ENCODE results near the gene AZIN2. TPM values are rescaled to one million over a fixed set of nuclear protein-coding genes. Genes with fewer than 3 reads are reported as not detected.

Gene AZIN2
- total and polyA plus RNA-seq, 2 of the 13 experiments (the other 11 are each of a cell fraction or from before 2014, with no cell fraction given): 1.7 to 3.5 TPM

DNA sequence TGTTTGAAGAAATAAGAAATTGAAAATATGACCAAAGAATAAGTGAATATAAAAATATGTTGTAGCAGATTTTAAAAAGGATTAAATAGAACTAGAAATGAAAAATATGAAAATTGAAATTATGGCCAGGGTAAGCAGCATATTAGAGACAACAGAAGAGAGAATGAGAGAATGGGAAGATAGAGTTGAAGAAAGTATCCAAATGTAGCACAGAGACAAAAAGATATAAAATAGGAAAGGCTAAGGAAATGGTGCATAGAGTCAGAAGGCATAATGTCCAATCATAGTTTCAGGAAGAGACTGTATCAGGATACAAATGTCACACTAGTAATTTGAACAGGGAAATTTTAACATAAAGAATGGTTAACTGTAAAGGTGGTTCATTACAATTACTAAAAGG, 29.5 kb downstream of the AZIN2 start (continued):
- TF ChIP-seq, protein P1, sequence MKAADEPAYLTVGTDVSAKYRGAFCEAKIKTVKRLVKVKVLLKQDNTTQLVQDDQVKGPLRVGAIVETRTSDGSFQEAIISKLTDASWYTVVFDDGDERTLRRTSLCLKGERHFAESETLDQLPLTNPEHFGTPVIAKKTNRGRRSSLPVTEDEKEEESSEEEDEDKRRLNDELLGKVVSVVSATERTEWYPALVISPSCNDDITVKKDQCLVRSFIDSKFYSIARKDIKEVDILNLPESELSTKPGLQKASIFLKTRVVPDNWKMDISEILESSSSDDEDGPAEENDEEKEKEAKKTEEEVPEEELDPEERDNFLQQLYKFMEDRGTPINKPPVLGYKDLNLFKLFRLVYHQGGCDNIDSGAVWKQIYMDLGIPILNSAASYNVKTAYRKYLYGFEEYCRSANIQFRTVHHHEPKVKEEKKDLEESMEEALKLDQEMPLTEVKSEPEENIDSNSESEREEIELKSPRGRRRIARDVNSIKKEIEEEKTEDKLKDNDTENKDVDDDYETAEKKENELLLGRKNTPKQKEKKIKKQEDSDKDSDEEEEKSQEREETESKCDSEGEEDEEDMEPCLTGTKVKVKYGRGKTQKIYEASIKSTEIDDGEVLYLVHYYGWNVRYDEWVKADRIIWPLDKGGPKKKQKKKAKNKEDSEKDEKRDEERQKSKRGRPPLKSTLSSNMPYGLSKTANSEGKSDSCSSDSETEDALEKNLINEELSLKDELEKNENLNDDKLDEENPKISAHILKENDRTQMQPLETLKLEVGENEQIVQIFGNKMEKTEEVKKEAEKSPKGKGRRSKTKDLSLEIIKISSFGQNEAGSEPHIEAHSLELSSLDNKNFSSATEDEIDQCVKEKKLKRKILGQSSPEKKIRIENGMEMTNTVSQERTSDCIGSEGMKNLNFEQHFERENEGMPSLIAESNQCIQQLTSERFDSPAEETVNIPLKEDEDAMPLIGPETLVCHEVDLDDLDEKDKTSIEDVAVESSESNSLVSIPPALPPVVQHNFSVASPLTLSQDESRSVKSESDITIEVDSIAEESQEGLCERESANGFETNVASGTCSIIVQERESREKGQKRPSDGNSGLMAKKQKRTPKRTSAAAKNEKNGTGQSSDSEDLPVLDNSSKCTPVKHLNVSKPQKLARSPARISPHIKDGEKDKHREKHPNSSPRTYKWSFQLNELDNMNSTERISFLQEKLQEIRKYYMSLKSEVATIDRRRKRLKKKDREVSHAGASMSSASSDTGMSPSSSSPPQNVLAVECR (CRISPR knock-in tag; IDR thresholded peaks at IDR 0.05; ENCODE audit: borderline replicate concordance): no peak
- TF ChIP-seq NR1H2 (CRISPR knock-in tag; IDR thresholded peaks at IDR 0.05; ENCODE audit: borderline replicate concordance, low read depth) (no peak), ZSCAN20 (CRISPR knock-in tag; IDR thresholded peaks at IDR 0.05; ENCODE audit: borderline replicate concordance) (no peak), ZNF775 (CRISPR knock-in tag; IDR thresholded peaks at IDR 0.05; ENCODE audit: borderline replicate concordance) (no peak), SMAD9 (CRISPR knock-in tag; IDR thresholded peaks at IDR 0.05) (no peak)

DNA sequence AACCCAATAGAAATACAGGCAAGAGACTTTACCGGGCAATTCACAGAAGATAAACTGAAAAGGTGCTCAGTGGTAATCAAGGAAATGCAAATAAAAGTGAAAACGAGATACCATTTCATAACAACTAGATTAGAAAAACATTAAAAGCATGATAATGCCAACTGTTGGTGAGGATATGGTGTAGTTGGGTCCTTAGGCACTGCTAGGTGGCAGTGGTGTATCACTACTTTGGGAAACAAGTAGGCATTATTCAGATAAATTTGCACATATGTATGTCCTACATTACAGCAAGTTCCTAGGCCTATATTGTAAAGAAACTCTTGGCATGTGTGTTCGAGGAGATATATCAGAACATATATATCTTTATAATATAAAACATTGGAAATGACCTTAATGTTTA, 31.0 kb downstream of the AZIN2 start:
- WGBS (ENCODE audit: low lambda C conversion rate): 26% methylated on average over 3 of the region's 3 CpGs
- POLR2A ChIA-PET: no interaction called here
- TF ChIP-seq, protein P2, sequence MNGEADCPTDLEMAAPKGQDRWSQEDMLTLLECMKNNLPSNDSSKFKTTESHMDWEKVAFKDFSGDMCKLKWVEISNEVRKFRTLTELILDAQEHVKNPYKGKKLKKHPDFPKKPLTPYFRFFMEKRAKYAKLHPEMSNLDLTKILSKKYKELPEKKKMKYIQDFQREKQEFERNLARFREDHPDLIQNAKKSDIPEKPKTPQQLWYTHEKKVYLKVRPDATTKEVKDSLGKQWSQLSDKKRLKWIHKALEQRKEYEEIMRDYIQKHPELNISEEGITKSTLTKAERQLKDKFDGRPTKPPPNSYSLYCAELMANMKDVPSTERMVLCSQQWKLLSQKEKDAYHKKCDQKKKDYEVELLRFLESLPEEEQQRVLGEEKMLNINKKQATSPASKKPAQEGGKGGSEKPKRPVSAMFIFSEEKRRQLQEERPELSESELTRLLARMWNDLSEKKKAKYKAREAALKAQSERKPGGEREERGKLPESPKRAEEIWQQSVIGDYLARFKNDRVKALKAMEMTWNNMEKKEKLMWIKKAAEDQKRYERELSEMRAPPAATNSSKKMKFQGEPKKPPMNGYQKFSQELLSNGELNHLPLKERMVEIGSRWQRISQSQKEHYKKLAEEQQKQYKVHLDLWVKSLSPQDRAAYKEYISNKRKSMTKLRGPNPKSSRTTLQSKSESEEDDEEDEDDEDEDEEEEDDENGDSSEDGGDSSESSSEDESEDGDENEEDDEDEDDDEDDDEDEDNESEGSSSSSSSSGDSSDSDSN (CRISPR knock-in tag; IDR thresholded peaks at IDR 0.05): no peak
- TF ChIP-seq, protein P3, sequence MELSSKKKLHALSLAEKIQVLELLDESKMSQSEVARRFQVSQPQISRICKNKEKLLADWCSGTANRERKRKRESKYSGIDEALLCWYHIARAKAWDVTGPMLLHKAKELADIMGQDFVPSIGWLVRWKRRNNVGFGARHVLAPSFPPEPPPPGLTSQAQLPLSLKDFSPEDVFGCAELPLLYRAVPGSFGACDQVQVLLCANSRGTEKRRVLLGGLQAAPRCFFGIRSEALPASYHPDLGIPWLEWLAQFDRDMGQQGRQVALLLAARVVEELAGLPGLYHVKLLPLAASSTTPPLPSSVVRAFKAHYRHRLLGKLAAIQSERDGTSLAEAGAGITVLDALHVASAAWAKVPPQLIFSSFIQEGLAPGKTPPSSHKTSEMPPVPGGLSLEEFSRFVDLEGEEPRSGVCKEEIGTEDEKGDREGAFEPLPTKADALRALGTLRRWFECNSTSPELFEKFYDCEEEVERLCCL (CRISPR knock-in tag; IDR thresholded peaks at IDR 0.05; ENCODE audit: borderline replicate concordance): no peak
- TF ChIP-seq, protein P4, sequence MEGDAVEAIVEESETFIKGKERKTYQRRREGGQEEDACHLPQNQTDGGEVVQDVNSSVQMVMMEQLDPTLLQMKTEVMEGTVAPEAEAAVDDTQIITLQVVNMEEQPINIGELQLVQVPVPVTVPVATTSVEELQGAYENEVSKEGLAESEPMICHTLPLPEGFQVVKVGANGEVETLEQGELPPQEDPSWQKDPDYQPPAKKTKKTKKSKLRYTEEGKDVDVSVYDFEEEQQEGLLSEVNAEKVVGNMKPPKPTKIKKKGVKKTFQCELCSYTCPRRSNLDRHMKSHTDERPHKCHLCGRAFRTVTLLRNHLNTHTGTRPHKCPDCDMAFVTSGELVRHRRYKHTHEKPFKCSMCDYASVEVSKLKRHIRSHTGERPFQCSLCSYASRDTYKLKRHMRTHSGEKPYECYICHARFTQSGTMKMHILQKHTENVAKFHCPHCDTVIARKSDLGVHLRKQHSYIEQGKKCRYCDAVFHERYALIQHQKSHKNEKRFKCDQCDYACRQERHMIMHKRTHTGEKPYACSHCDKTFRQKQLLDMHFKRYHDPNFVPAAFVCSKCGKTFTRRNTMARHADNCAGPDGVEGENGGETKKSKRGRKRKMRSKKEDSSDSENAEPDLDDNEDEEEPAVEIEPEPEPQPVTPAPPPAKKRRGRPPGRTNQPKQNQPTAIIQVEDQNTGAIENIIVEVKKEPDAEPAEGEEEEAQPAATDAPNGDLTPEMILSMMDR (CRISPR knock-in tag; IDR thresholded peaks at IDR 0.05): peak; percentile 48; the same call in 1 of the 2 replicates
- TF ChIP-seq STAG1 (CRISPR knock-in tag; IDR thresholded peaks at IDR 0.05): peak; percentile 62
- DNase-seq (ENCODE audit: low spot score) (peak; percentile 16), FAIRE-seq (peak; percentile 32), ATAC-seq (no peak)
- Histone ChIP-seq H3K9ac (ENCODE audit: insufficient read depth, low read depth, low read length) (no peak overlapping the region), H3K27ac (ENCODE audit: extremely low read length, insufficient read depth, low read length) (no peak overlapping the region), H3K79me2 (ENCODE audit: insufficient read depth, low read length) (no peaks in the 10 kb centered on the region), H4K20me1 (ENCODE audit: insufficient read depth, low read length) (no peaks in the 10 kb centered on the region), H3K4me3 (replicated peaks in 1 of 3; ENCODE audit: insufficient read depth in 1 of 3, low read depth in 2 of 3, low read length in 3 of 3) (no peak overlapping the region), H3K9me3 (ENCODE audit: low read length) (0 out of 2 replicates have a peak, but pooled peaks cover 5% of the 10 kb centered on the region), H3K4me1 (ENCODE audit: insufficient read depth, low read length) (peaks cover under 1% of the 10 kb centered on the region; the same call in 1 of the 2 replicates), H3K27me3 (ENCODE audit: control insufficient read depth in 1 of 2, insufficient read depth in 2 of 2, low read length in 2 of 2) (no peaks in the 10 kb centered on the region), H3K4me2 (ENCODE audit: low read depth, low read length) (no peak overlapping the region), H3K36me3 (replicated peaks in 1 of 2; ENCODE audit: control insufficient read depth in 1 of 2, insufficient read depth in 2 of 2, low read length in 2 of 2) (no peaks in the 10 kb centered on the region), H2AFZ (ENCODE audit: low read length) (no peak overlapping the region)
- intact Hi-C loops (cut with micrococcal nuclease; ENCODE audit: unreplicated experiment): loop anchor here (10.0 kb wide), 1 partner anchor 253 kb away; no protein-coding TSS in a partner anchor
- BruUV-seq (replicated peaks): no TSS peak
- CTCF ChIA-PET (ENCODE audit: low intra/inter-chr PET ratio, low total read pairs): no interaction called here
- in situ Hi-C loops (cut with HindIII; ENCODE audit: extremely low pct_ligation_motif_present, low pct_unique_long_range_greater_than_20kb): loop anchor here (10.0 kb wide), 1 partner anchor 63 kb away; no protein-coding TSS in a partner anchor

All from HepG2 (cell line).